Endothelial cell (in vitro differentiated cells): Measurements from ENCODE around the gene HMG20A. TPM values are rescaled to one million over a fixed set of nuclear protein-coding genes. Genes with fewer than 3 reads are reported as not detected.

Source experiments
- DNase-seq: peaks from one replicate; pipeline ENCODE4 v3.0.0; 2021; ENCODE audit warnings: low spot score
- H3K27ac Mint-ChIP-seq: one replicate; pipeline ENCODE4 v1.8.0; 2021; ENCODE audit warnings: mixed read lengths, inconsistent platforms; ENCODE audit not compliant: unreplicated experiment
- H3K27me3 Mint-ChIP-seq: one replicate; pipeline ENCODE4 v1.8.0; 2021; ENCODE audit warnings: mild to moderate bottlenecking, moderate library complexity, mixed read lengths, inconsistent platforms; ENCODE audit not compliant: unreplicated experiment
- H3K36me3 Mint-ChIP-seq: one replicate; pipeline ENCODE4 v1.8.0; 2021; ENCODE audit warnings: mild to moderate bottlenecking, low read depth, mixed read lengths, inconsistent platforms; ENCODE audit not compliant: unreplicated experiment
- H3K4me1 Mint-ChIP-seq: one replicate; pipeline ENCODE4 v1.8.0; 2021; ENCODE audit warnings: mild to moderate bottlenecking, mixed read lengths, inconsistent platforms; ENCODE audit not compliant: unreplicated experiment
- H3K4me3 Mint-ChIP-seq: one replicate; pipeline ENCODE4 v1.8.0; 2021; ENCODE audit warnings: mild to moderate bottlenecking, mixed read lengths, inconsistent platforms; ENCODE audit not compliant: unreplicated experiment
- H3K9me3 Mint-ChIP-seq: one replicate; pipeline ENCODE4 v1.8.0; 2021; ENCODE audit warnings: mixed read lengths, inconsistent platforms; ENCODE audit not compliant: unreplicated experiment
- total RNA-seq: library from RNA; stranded (reverse); fragmentation: NEBNext Ultra II Directional; extraction: Animal tissue kit (Norgen Biotek cat#: 25700); gene quantifications from one replicate; pipeline ENCODE4 v1.2.1, GENCODE V29; 2021; ENCODE audit not compliant: unreplicated experiment
- TF ChIP-seq, protein P1 (sequence below): fragments of 200-600 bp; sonication (generic); IDR thresholded peaks from one replicate; pipeline ENCODE4 v1.5.0; 2021; ENCODE audit warnings: antibody characterized with exemption; ENCODE audit not compliant: unreplicated experiment

HMG20A gene
- total RNA-seq, 1 donor from 2014 or later = 111 TPM

GRCh38 chr15:77497110-77497737, 76.5 kb downstream of the HMG20A start:
- no peak for DNase-seq
- peaks cover 12% of the 10 kb centered on the region for H3K27me3 Mint-ChIP-seq
- H3K9me3 Mint-ChIP-seq = no peaks in the 10 kb centered on the region
- H3K36me3 Mint-ChIP-seq = peaks cover 20% of the 10 kb centered on the region
- H3K4me1 Mint-ChIP-seq = peaks cover 84% of the 10 kb centered on the region
- TF ChIP-seq, protein P1, sequence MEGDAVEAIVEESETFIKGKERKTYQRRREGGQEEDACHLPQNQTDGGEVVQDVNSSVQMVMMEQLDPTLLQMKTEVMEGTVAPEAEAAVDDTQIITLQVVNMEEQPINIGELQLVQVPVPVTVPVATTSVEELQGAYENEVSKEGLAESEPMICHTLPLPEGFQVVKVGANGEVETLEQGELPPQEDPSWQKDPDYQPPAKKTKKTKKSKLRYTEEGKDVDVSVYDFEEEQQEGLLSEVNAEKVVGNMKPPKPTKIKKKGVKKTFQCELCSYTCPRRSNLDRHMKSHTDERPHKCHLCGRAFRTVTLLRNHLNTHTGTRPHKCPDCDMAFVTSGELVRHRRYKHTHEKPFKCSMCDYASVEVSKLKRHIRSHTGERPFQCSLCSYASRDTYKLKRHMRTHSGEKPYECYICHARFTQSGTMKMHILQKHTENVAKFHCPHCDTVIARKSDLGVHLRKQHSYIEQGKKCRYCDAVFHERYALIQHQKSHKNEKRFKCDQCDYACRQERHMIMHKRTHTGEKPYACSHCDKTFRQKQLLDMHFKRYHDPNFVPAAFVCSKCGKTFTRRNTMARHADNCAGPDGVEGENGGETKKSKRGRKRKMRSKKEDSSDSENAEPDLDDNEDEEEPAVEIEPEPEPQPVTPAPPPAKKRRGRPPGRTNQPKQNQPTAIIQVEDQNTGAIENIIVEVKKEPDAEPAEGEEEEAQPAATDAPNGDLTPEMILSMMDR = peak; percentile 8
- H3K27ac Mint-ChIP-seq = peak overlapping the region; percentile 93
- H3K4me3 Mint-ChIP-seq = no peak overlapping the region

DNA sequence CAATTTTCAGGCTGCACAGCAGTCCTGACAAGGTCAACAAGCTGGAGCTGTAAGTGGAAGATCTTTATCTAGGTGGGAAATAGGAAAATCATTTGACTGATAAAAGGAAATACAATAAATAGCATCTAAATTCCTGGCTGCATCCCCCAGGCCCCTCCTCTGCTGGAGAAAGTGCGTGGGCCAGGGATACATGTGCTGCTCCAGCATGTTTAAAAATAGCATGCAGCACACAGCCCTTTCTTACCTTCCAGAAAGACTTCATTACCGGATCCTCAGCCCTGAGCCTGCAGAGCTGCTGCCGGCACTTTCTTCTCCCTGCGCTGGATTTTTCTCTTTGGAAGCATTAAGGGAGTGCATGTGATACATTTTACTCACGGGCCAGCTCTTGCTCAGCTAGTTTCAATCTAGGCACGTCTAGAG, 77.3 kb downstream of the HMG20A start:
- H3K9me3 Mint-ChIP-seq = no peaks in the 10 kb centered on the region
- peaks cover 77% of the 10 kb centered on the region for H3K4me1 Mint-ChIP-seq
- no peak for DNase-seq
- H3K27me3 Mint-ChIP-seq = peaks cover 12% of the 10 kb centered on the region
- TF ChIP-seq, protein P1 = no peak
- peaks cover 20% of the 10 kb centered on the region for H3K36me3 Mint-ChIP-seq
- peak overlapping the region; percentile 76 for H3K27ac Mint-ChIP-seq
- no peak overlapping the region for H3K4me3 Mint-ChIP-seq

DNA sequence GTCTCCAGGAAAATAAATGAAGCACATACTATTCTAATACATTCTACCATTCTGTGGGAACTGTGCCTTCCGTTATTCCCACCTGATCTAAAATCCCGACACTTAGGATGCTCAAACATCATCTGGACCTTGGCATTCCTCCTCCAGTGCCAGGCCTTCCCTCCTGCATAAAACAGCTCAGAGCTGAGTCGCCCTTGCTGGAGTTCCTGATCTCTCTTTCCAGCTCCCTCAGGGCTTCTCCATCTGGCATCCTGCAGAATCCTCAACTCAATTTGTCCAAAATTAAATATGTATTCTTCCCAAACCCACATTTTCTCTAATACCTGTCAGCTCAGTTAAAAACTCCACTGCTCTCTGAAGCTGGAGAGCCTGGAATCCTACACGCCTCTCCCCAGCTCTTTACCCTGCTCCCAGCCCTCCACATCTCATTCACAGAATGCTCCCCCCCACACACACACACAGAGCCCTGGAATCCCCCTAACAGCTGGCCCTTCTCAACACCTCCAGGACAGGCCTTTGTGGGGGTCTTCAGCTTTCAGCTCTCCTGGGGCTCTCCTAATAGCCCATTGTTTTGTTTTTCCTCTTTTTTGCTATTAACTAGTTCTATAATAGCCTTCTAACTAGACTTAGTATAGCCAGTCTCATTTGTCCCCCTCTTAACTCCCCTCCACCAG, 78.5 kb downstream of the HMG20A start:
- Mint-ChIP-seq H3K36me3 (peaks cover 13% of the 10 kb centered on the region), H3K4me1 (peaks cover 67% of the 10 kb centered on the region), H3K27me3 (peaks cover 11% of the 10 kb centered on the region), H3K4me3 (peak overlapping the region; percentile 6), H3K27ac (peak overlapping the region; percentile 78), H3K9me3 (no peaks in the 10 kb centered on the region)
- no peak for DNase-seq
- TF ChIP-seq, protein P1 = no peak

DNA sequence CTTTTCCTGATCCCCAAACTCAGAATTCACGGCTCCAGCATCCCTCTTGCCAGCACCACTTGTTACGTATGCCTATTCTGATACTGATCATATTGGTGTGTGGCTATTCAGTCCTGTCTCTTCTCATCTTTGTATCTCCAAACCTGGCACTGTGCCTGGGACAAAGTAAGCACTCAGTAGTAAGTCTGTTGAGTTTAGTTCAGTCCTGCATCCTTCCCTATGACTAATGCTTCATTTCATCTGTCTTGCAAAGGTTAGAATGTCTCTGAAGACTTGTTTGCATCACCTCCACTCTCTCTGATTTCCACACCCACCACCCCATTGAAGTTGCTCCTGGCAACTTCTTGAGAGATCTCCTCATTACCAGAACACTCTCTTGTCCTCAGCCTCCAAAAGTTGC, 80.3 kb downstream of the HMG20A start:
- Mint-ChIP-seq H3K9me3 (no peaks in the 10 kb centered on the region), H3K36me3 (peaks cover 17% of the 10 kb centered on the region), H3K4me1 (peaks cover 54% of the 10 kb centered on the region), H3K4me3 (peak overlapping the region; percentile 33), H3K27me3 (peaks cover 11% of the 10 kb centered on the region), H3K27ac (no peak overlapping the region)
- no peak for DNase-seq
- TF ChIP-seq, protein P1 = no peak
